IPS-18c (cell line): Measurements from ENCODE around the gene GALNT5.
"Not testable (repeated sequence)": the region's sequence is repeated elsewhere in the genome, so short reads cannot be mapped to it uniquely, and the experiment has no call there.

Source experiments
- H3K4me3 ChIP-seq: 2 replicates; pipeline ENCODE4 v1.7.0; 2013; ENCODE audit warnings: low read depth, mild to moderate bottlenecking, low read length, moderate library complexity; ENCODE audit not compliant: insufficient read depth
- H3K9me3 ChIP-seq: one replicate; pipeline ENCODE4 v1.6.1; 2013; ENCODE audit warnings: mild to moderate bottlenecking, low read length, moderate library complexity; ENCODE audit not compliant: control insufficient read depth, insufficient read depth

GALNT5 gene

DNA sequence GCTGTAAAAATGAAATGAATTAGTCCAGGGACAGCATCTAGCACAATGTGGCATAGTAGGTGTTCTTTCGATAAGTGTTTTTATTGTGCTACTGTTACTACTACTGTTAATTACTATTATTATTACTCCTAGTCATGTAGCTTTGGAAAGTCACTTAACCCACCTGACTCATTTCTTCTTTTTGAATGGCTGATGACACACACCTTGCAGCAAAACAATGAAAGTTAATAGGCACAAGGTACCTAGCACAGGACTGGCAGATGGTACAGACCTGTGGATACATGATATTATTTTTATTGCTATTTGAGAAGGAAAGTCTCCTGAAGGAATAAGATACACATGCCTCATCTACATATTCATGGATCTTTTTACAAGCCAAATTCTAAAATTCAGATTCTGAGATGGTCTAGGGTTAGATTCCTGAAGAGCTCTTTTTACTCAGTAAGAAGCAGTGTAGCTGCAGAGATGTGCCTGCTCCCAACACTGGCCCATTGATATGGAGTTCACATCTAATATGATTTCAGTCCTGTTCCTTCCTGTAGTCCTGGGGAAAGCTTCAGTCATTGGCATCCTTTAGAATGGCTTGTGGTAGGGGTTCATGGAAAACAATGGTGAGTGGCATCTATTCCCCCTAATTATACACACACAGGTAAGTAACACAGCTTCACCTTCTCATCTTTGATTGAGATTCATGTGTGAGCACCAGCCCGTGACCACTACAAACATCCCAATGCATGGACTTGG, 76.0 kb downstream of the GALNT5 start:
- Histone ChIP-seq H3K9me3 (no peaks in the 10 kb centered on the region), H3K4me3 (no peak overlapping the region)

DNA sequence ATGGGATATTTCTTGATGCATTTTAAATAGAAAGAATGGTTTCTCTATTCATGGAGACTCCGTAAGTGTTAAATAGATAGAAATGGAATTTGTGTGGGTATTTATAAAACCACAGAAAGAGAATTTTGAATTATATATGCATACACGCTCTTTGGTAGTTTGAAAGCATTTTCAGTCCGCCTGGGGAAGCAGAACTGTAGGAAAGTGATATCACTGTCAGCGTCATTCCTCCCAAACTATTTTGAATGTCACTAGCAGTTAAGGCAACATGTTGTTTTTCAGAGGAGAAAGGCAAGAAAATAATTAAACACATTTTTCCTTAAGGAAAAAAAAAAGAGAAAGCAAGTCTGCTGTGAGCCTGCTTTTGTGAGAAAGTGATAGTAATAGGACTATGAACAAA, 76.8 kb downstream of the GALNT5 start:
- H3K9me3 ChIP-seq = no peaks in the 10 kb centered on the region
- H3K4me3 ChIP-seq = no peak overlapping the region

DNA sequence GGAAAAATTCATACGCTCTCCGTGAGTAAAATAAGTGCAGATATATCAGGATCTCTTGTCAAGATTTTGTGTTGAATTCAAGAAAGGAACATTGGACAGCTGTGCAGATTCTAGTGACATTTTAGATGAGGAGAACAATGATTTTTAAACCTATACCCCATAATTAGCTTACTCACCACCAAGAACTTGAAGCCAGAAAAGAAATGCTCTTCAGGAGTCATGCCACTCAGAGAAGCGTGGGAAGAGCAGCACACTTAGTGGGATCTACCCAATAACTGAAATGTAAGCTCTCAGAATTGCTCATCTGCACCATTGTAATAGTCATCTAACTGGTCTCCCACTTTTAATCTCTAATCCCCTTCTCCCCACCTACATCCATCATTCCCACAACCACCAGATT, 77.3 kb downstream of the GALNT5 start:
- Histone ChIP-seq H3K9me3 (no peaks in the 10 kb centered on the region), H3K4me3 (no peak overlapping the region)

DNA sequence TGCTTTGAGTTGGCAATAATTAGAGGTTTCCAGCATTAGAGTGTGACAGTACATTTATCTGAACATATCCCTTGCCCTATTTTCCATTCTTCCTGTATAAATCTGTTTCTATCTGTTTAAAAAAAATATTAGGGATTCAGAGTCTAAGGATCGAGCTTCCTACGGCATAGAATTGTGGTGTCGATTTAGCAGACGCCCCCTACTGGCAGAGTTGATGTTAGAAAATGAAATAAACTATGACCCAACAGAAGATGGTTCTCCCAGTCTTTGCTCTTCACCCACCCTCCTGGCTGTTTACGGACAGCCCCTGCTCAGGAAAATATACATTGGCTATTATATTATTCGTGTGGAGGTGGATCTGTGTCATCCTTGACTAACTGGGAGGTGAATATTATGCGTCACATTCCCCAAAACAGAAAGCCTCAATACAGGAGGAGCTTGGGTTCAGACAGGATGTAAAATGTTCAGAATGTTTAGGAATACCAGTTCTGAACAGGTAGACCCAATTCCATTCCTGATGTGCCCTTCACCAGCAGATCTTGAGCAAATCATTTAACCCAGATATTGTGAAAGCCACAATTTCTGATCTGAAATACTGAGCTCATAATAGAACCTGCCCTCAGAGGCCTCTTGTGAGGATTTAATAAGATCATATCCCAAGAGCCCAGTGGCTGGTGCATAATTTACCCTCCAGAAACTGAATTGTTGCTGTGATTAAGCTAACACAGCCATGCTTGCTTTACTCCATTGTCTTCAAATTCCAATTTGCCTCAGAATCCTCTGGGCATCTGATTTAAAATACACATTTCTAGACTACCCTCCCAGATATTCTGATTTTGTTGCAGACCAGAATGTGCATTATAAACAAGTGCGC, 78.9 kb downstream of the GALNT5 start:
- H3K4me3 ChIP-seq = no peak overlapping the region

DNA sequence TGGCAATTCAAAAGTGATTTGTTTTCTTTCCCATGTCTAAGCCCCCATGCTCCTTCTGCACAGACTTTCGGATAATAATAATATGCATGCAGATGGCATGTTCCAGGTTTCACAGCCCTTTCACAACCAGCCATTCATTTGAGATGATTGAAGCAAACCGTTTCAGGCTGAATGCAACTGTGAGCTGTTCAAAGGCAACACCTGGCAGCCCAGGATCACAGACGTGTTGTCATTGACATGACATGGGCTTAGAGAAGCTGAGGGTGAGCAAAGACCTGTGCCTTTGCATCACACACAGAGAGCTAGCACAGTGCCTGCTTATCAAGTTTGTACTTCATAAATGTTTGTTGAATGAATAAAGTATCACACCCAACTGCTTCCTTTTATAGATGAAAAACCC, 80.5 kb downstream of the GALNT5 start:
- no peaks in the 10 kb centered on the region for H3K9me3 ChIP-seq
- H3K4me3 ChIP-seq = no peak overlapping the region

More for the DNA sequence above, 78.9 kb downstream of the GALNT5 start:
- H3K9me3 ChIP-seq = no peaks in the 10 kb centered on the region

DNA sequence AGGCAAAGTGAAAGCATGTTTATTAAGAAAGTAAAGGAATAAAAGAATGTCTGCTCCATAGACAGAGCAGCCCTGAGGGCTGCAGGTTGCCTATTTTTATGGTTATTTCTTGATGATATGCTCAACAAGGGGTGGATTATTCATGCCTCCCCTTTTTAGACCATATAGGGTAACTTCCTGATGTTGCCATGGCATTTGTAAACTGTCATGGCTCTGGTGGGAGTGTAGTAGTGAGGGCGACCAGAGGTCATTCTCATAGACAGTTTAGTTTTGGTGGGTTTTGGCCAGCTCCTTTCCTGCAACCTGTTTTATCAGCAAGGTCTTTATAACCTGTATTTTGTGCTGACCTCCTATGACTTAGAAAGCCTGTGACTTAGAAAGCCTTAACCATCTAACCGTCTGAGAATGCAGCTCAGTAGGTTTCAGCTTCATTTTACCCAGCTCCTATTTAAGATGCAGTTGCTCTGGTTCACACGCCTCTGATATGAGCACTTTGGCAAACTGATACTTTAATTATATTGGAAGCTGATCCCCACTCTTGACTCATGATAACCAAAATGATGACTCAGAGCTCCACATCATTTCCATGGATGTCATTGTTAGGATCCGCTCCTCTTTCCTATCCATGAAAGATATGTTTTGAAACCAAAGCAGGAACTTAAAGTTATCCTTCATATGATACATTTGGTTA, 82.6 kb downstream of the GALNT5 start:
- peaks cover 2% of the 10 kb centered on the region for H3K9me3 ChIP-seq
- no peak overlapping the region for H3K4me3 ChIP-seq

DNA sequence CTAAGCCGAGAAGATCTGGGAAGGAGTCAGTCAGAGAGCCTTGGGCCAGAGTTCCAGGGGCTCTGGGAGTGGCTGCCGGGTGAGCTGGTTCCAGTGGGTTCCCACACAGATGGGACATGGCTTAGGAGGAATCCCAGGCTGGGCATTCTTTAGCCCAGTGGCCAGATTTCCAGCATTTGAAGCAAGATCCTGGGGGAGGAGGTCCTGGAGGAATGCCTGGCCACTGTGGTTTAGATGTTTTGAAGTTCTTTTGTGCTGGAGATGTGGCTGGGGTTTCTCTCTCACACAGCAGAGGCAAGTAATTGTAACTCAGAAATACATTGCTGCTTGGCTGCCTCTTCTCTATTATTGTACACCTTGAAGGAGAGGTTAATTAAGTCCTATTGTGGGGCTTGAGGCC, 83.9 kb downstream of the GALNT5 start:
- not testable (repeated sequence) for H3K9me3 ChIP-seq, H3K4me3 ChIP-seq

DNA sequence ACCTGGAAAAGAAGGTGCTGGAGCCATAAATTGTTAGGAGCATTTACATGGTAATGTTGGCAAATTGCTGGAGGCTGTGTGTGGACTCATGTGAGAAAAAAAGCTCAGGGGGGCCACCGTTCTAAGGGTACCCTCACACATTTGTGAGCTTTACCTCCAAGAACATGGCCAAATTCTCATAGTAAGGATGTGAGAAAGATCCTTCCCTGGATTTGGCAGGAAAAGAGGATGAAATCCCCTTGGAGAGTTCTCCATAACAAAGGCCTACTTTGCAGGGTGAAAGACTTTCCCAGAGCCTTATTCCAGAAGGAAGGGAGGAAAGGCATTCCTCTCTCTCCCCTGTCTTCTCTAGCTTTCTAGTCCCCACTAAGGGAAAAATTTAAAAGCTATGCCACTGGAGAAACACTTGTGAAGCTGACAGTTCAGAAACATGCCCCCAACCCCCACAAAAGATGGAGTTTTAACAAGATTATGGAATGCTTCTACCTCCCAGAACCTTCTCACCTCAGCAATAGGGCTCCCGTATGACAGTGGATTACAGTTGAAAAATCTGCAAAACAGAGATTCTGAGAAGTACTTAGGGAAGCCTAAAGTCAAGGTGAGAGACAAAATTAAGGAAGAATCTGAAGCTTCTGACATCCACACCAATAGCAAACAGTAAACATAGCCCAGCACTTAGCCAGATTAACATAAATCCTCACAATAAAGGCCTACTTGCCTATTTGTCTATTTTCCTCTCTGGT, 88.3 kb downstream of the GALNT5 start:
- Histone ChIP-seq H3K9me3 (peaks cover 2% of the 10 kb centered on the region), H3K4me3 (no peak overlapping the region)

DNA sequence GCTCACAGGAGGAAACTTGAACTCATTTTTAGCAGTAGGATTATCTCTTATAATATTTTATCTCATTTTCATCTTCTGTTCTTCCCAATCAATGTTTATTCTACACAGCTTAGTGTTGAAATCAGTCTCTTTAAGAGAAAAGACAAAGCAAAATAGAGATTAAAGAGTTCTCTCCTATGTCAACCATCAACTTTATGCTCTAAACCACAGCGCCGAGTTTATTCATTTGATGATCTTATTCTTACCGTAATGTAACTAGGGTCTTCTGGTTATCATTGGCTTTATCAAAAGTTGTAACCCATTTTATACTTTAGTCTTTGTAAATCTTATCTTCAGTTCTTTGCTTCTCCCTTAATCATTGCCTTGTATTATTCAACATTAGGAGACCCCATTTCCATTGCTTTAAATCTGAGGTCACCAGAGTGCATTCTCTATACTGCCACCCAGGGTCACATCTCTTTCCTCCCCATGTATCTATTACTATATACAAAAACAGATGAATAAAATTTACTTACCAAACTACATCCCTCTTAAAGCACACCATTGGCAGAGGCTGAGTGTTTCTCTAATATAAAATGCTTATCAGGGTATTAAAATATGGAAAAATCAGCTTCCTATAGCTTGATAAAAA, 90.9 kb downstream of the GALNT5 start:
- Histone ChIP-seq H3K4me3 (no peak overlapping the region), H3K9me3 (peaks cover 2% of the 10 kb centered on the region)

DNA sequence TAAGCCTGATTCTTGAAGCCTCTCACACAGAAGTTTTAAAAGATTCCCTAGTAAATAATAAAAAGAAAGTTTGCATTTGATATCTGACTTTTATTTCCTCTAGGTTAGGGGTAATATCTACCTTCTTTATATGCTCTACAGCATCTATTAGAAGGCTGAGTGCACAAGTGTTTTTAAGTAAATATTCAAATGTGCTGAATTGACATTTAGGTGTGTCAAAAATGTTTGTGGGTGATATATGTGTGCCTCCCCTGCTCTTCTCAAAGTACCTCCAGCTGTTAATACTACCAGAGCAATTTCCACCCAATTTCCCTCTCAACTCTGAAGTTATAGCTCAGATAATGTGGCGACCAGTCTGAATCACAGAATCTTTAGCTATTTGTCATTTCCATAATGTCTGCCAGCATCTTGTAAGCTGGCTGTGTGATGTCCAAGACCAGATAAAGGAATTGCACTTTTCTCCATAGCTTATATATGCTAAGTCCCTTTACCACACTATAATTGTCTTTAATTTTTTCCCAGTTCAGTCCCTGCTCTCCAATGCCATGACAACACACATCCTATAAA, 92.5 kb downstream of the GALNT5 start:
- H3K4me3 ChIP-seq = no peak overlapping the region
- H3K9me3 ChIP-seq = no peaks in the 10 kb centered on the region

DNA sequence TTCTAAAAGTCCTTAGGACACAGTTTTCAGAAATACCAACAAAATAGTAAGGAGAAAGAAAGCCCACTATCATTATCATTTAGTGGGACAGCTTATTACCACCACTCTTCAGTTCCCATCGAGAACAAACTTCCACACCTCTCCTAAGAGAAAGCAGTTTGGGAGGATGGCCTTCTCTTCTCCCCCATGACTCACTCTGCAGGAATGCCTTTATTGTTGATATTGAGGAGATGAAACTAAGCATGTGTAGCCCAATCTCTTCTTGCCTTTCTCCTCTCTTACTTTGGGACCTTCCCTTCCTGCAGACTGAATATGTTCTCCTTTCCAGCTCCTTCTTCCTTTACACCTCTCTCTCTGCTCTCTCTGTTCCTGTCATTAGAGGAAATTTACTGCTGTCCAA, 98.1 kb downstream of the GALNT5 start:
- H3K4me3 ChIP-seq = no peak overlapping the region
- H3K9me3 ChIP-seq = no peaks in the 10 kb centered on the region

DNA sequence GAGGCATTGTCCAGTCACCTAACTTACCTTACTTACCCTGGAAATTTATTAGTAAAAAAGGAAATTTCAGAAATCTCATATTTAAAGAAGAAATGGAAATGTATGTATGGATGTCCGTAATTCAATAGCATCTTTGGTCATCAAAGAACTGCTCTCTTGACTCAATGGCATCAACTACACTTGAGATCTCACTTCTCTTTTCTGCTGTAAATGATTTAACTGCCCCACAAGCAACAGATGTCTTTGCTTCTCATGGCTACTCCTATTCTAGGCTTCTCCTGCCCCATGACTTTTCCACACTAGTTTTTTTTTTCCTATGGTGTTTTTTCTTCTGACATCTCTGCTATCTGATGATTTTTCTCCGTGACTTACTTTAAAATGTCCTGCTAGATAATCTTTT, 102.1 kb downstream of the GALNT5 start:
- H3K9me3 ChIP-seq = peaks cover 3% of the 10 kb centered on the region
- H3K4me3 ChIP-seq = no peak overlapping the region

DNA sequence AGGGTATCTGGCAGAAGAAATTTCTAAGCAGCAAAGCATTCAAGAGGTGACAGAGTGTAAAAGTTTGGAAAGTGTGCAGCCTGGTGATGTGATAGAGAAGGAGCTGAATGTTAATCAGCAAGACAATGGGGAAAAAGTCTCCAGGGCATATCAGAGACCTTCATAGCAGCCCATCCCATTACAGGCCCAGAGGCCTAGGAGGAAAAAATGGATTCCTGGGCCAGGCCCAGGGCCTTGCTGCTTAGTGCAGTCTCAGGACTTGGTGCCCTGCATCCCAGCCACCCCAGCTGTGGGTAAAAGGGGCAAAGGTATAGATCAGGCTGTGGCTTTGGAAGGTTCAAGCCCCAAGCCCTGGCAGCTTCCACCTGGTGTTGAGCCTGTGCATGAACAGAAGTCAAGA, 104.0 kb downstream of the GALNT5 start:
- no peak overlapping the region for H3K4me3 ChIP-seq
- H3K9me3 ChIP-seq = peaks cover 3% of the 10 kb centered on the region

DNA sequence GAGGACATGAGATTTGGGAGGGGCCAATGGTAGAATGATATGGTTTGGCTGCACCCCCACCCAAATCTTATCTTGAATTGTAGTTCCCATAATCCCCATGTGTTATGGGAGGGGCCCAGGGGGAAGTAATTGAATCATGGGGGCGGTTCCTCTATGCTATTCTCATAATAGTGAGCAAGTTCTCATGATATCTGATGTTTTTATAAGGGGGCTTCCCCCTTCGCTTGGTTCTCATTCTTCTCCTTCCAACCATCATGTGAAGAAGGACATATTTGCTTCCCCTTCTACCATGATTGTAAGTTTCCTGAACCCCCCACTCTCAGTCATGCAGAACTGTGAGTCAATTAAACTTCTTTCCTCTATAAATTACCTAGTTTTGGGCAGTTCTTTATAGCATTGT, 105.1 kb downstream of the GALNT5 start:
- Histone ChIP-seq H3K4me3 (no peak overlapping the region), H3K9me3 (peaks cover 3% of the 10 kb centered on the region)

DNA sequence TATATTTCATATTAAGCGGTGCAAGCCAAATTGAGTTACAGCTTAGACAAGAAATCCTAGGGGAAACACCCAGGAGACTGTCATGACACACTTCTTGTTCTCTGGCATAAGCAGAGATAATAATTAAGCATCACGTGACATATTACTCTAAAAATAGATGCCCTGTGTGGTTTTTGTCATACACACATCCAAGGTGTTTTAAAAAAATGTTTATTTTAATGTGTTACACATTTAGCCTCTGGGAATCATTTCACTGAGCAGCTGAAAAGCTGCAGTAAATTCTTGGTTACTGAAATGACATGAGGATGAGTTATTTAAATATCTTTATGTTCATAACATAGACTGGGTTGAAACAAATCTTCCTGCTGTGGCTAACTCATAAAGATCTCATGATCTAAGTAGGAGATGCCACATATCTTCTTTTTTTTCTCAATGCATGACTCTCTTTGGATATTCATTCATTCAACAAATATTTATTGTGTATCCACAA, 106.2 kb downstream of the GALNT5 start:
- H3K9me3 ChIP-seq = peaks cover 3% of the 10 kb centered on the region
- no peak overlapping the region for H3K4me3 ChIP-seq
